Astrocyte (in vitro differentiated cells and primary cell): ENCODE results near the gene TMEM63A. TPM values are rescaled to one million over a fixed set of nuclear protein-coding genes. Genes with fewer than 3 reads are reported as not detected.

ENCODE experiments used
- DNase-seq: peaks from one replicate; pipeline ENCODE4 v3.0.0-alpha.2; 2010; ENCODE audit warnings: low read depth
- FAIRE-seq: peaks from 2 replicates; lab custom pipeline; 2011; peaks lifted over from hg19 to GRCh38; lab: Jason Lieb, UNC
- H2AFZ ChIP-seq: 2 replicates; pipeline ENCODE4 v1.6.0; 2012; ENCODE audit warnings: low read depth, low read length, inconsistent platforms
- H3K27ac ChIP-seq: 2 replicates; pipeline ENCODE4 v1.5.1; 2011; ENCODE audit warnings: low read depth, low read length, inconsistent platforms
- H3K27me3 ChIP-seq: 2 replicates; pipeline ENCODE4 v1.6.0; 2011; ENCODE audit warnings: low read length, inconsistent platforms; ENCODE audit not compliant: insufficient read depth
- H3K36me3 ChIP-seq: 2 replicates; pipeline ENCODE4 v1.5.1; 2011; ENCODE audit warnings: low read length, inconsistent platforms; ENCODE audit not compliant: insufficient read depth
- H3K4me1 ChIP-seq: 2 replicates; pipeline ENCODE4 v1.5.1; 2011; ENCODE audit warnings: low read length, inconsistent platforms; ENCODE audit not compliant: insufficient read depth
- H3K4me2 ChIP-seq: 2 replicates; pipeline ENCODE4 v1.6.0; 2012; ENCODE audit warnings: low read length, inconsistent platforms
- H3K4me3 ChIP-seq: 2 replicates; pipeline ENCODE4 v1.5.1; 2011; ENCODE audit warnings: low read depth, mild to moderate bottlenecking, low read length, inconsistent platforms; ENCODE audit not compliant: insufficient read depth
- H3K79me2 ChIP-seq: 2 replicates; pipeline ENCODE4 v1.6.0; 2012; ENCODE audit warnings: mild to moderate bottlenecking, low read length, inconsistent platforms; ENCODE audit not compliant: insufficient read depth
- H3K9ac ChIP-seq: 2 replicates; pipeline ENCODE4 v1.6.0; 2012; ENCODE audit warnings: mild to moderate bottlenecking, low read length, inconsistent platforms
- H3K9me3 ChIP-seq: 2 replicates; pipeline ENCODE4 v1.5.1; 2012; ENCODE audit warnings: low read depth, mild to moderate bottlenecking, low read length, inconsistent platforms; ENCODE audit not compliant: insufficient read depth
- H4K20me1 ChIP-seq: 2 replicates; pipeline ENCODE4 v1.6.0; 2012; ENCODE audit warnings: low read length, inconsistent platforms; ENCODE audit not compliant: insufficient read depth
- H3K27ac Mint-ChIP-seq: one replicate; pipeline ENCODE4 v1.8.0; 2021; ENCODE audit warnings: mild to moderate bottlenecking, mixed read lengths; ENCODE audit not compliant: unreplicated experiment
- H3K27me3 Mint-ChIP-seq: one replicate; pipeline ENCODE4 v1.8.0; 2021; ENCODE audit warnings: low read depth, mixed read lengths; ENCODE audit not compliant: unreplicated experiment
- H3K36me3 Mint-ChIP-seq: one replicate; pipeline ENCODE4 v1.8.0; 2021; ENCODE audit warnings: low read depth, mixed read lengths; ENCODE audit not compliant: unreplicated experiment
- H3K4me1 Mint-ChIP-seq: one replicate; pipeline ENCODE4 v1.8.0; 2021; ENCODE audit warnings: low read depth, mixed read lengths; ENCODE audit not compliant: unreplicated experiment
- H3K4me3 Mint-ChIP-seq: one replicate; pipeline ENCODE4 v1.8.0; 2021; ENCODE audit warnings: mild to moderate bottlenecking, moderate library complexity, mixed read lengths; ENCODE audit not compliant: unreplicated experiment
- H3K9me3 Mint-ChIP-seq: one replicate; pipeline ENCODE4 v1.8.0; 2021; ENCODE audit warnings: mild to moderate bottlenecking, mixed read lengths; ENCODE audit not compliant: unreplicated experiment
- CTCF ChIP-seq: IDR thresholded peaks from 2 replicates; pipeline ENCODE4 v1.5.1; 2011; ENCODE audit warnings: low read depth, mild to moderate bottlenecking, inconsistent platforms, low read length, moderate library complexity; ENCODE audit not compliant: insufficient read depth
- EZH2 ChIP-seq: IDR thresholded peaks from 2 replicates; pipeline ENCODE4 v1.6.1; 2012; ENCODE audit warnings: mild to moderate bottlenecking, low read length, inconsistent platforms; ENCODE audit not compliant: insufficient read depth
- total RNA-seq: library from RNA; stranded (reverse); gene quantifications from 2 replicates; pipeline ENCODE4 v1.2.1, GENCODE V29; 2021

Gene TMEM63A
- total RNA-seq, 1 donor from 2014 or later, result 28.7 TPM

- no peak overlapping the region for H3K4me3 ChIP-seq
- peak overlapping the region; percentile 89 for H3K4me3 Mint-ChIP-seq
- H3K4me2 ChIP-seq, result no peak overlapping the region
Measured at GRCh38 chr1:225879521-225880221, 2.5 kb downstream of the TMEM63A start.

GRCh38 chr1:225878282-225878681 lies 3.9 kb downstream of the TMEM63A start:
- peaks cover 2% of the 10 kb centered on the region for H3K27me3 Mint-ChIP-seq
- Histone ChIP-seq H3K79me2 (no peaks in the 10 kb centered on the region), H3K27ac (no peak overlapping the region), H3K4me3 (no peak overlapping the region), H3K9me3 (no peaks in the 10 kb centered on the region), H3K4me1 (peaks cover 9% of the 10 kb centered on the region), H3K27me3 (no peaks in the 10 kb centered on the region), H3K9ac (no peak overlapping the region), H2AFZ (no peak overlapping the region), H3K4me2 (no peak overlapping the region), H4K20me1 (peaks cover 56% of the 10 kb centered on the region), H3K36me3 (no peaks in the 10 kb centered on the region)
- no peak overlapping the region for H3K27ac Mint-ChIP-seq
- DNase-seq (no peak), FAIRE-seq (no peak)
- peaks cover 11% of the 10 kb centered on the region for H3K36me3 Mint-ChIP-seq
- peaks cover 7% of the 10 kb centered on the region for H3K4me1 Mint-ChIP-seq
- H3K4me3 Mint-ChIP-seq, result no peak overlapping the region
- TF ChIP-seq CTCF (no peak), EZH2 (no peak)
- H3K9me3 Mint-ChIP-seq, result no peaks in the 10 kb centered on the region

More at GRCh38 chr1:225879521-225880221, 2.5 kb downstream of the TMEM63A start:
- Histone ChIP-seq H3K9me3 (no peaks in the 10 kb centered on the region), H3K27me3 (no peaks in the 10 kb centered on the region), H3K4me1 (peaks cover 9% of the 10 kb centered on the region), H3K9ac (no peak overlapping the region), H2AFZ (no peak overlapping the region), H4K20me1 (peaks cover 56% of the 10 kb centered on the region), H3K79me2 (no peaks in the 10 kb centered on the region), H3K36me3 (no peaks in the 10 kb centered on the region), H3K27ac (no peak overlapping the region)
- Mint-ChIP-seq H3K27me3 (peaks cover 2% of the 10 kb centered on the region), H3K36me3 (peaks cover 4% of the 10 kb centered on the region), H3K27ac (no peak overlapping the region), H3K4me1 (peaks cover 7% of the 10 kb centered on the region), H3K9me3 (no peaks in the 10 kb centered on the region)
- FAIRE-seq (no peak), DNase-seq (no peak)
- TF ChIP-seq CTCF (no peak), EZH2 (no peak)

GRCh38 chr1:225877580-225877979 lies 4.6 kb downstream of the TMEM63A start:
- no peak overlapping the region for H3K4me3 Mint-ChIP-seq
- peaks cover 14% of the 10 kb centered on the region for H3K36me3 Mint-ChIP-seq
- no peaks in the 10 kb centered on the region for H3K79me2 ChIP-seq

More at GRCh38 chr1:225877580-225877979, 4.6 kb downstream of the TMEM63A start:
- Histone ChIP-seq H4K20me1 (peaks cover 62% of the 10 kb centered on the region), H3K9me3 (no peaks in the 10 kb centered on the region), H3K9ac (no peak overlapping the region), H3K4me3 (no peak overlapping the region), H2AFZ (no peak overlapping the region), H3K4me1 (peaks cover 9% of the 10 kb centered on the region), H3K36me3 (no peaks in the 10 kb centered on the region), H3K27me3 (no peaks in the 10 kb centered on the region), H3K4me2 (no peak overlapping the region), H3K27ac (no peak overlapping the region)
- no peak for TF ChIP-seq EZH2
- TF ChIP-seq CTCF, result peak; percentile 59
- Mint-ChIP-seq H3K27me3 (no peaks in the 10 kb centered on the region), H3K27ac (no peak overlapping the region), H3K4me1 (peaks cover 7% of the 10 kb centered on the region), H3K9me3 (no peaks in the 10 kb centered on the region)
- no peak for FAIRE-seq
- DNase-seq, result no peak
